ENCODE measurements around the gene JAGN1.
"Not testable (repeated sequence)": the region's sequence is repeated elsewhere in the genome, so short reads cannot be mapped to it uniquely, and the experiment has no call there.

The JAGN1 gene

DNA sequence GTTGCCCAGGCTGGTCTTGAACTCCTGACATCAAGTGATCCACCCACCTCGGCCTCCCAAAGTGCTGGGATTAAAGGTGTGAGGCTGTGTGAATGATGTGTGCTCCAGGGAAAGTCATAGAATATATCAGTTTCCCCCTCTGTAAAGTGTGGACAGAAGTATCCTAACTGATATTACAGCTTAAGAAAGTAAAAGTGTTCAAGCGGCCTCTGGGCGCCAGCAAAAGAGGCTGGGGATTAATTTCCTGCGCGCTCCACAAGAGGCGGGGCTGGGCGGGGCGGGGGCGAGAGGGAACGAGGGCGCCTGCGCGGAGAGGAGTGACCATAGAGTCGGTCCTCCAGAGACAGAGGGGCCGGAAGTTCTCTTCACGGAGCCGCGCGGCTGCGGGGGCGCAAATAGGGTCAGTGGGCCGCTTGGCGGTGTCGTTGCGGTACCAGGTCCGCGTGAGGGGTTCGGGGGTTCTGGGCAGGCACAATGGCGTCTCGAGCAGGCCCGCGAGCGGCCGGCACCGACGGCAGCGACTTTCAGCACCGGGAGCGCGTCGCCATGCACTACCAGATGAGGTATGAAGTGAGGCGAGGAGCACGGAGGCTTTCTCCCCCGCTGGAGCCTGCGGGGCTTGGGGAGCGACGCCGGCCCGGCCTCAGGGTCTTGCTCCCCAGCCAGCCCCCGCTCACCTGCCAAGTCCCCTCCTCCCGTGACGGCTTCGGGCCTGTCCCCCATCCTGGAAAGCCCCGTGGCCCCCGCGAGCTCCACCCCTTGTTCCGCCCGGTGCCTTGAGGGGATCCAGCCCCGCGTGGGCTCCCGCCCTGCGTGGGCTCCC lies at the start of gene JAGN1:
Gene JAGN1 (plus strand): TSS at position 362 of the 823 bp plus-strand sequence. CDS start 113 bp downstream, at position 475.
- Mint-ChIP-seq H3K27me3 (no peaks in the 10 kb centered on the region), H3K9me3 (no peaks in the 10 kb centered on the region), H3K4me1 (ENCODE audit: low read depth) (peaks cover 17% of the 10 kb centered on the region), H3K4me3 (peak within 1 kb of the TSS; percentile 93), H3K27ac (peak within 1 kb of the TSS; percentile 95), H3K36me3 (ENCODE audit: low read depth) (peaks cover 33% of the 10 kb centered on the region)
- intact Hi-C loops (cut with micrococcal nuclease): loop anchor here (2.0 kb wide), 1 partner anchor 24 kb away; no protein-coding TSS in a partner anchor

GRCh38 chr3:9841015-9841414 lies 49.4 kb upstream of the JAGN1 start:
- H3K4me1 Mint-ChIP-seq (ENCODE audit: low read depth): peaks cover 39% of the 10 kb centered on the region
- intact Hi-C loops (cut with micrococcal nuclease): loop anchor here (5.0 kb wide), 1 partner anchor 91 kb away; the partner anchor contains the start of gene CRELD1
- H3K9me3 Mint-ChIP-seq: no peaks in the 10 kb centered on the region
- H3K36me3 Mint-ChIP-seq (ENCODE audit: low read depth): peaks cover 75% of the 10 kb centered on the region
- no peak overlapping the region for H3K4me3 Mint-ChIP-seq
- no peaks in the 10 kb centered on the region for H3K27me3 Mint-ChIP-seq
- no peak overlapping the region for H3K27ac Mint-ChIP-seq

DNA sequence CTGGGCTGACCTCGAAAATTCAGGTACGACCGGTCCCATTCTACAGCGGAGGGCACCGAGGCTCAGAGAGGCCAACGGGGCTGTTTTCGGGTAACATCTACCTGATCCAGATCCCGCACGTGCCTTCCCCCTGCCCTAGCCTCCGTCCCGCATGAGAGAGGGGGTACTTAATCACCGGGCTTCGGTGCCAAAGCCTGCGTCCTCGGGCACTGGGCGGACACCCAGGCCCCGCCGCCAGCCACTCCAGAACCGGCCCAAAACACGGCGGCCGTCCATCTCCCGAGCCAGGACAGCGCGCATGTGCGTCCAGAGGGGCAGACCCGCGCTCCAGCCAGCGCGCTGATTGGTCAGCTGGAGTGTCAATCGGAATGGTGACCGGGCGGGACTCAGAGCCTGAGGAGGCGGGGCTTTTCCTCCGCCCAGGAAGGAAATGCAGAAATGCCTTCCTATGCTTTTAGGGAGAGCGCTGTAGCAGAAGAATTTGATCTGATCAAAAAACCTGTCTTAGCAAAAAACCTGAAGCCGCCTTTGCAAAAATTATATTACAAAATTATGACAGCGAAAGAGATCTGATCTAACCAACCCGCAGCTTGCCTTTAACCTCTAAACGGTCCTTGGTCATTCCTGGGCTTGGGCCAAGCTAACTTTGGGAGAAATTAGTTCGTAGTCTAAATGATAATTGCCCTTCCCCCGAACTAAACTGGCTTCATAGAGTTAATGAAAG lies 46.5 kb upstream of the JAGN1 start, which contains the start of gene RPUSD3:
Gene RPUSD3 (minus strand): TSS at position 294 of the 724 bp plus-strand sequence. CDS start 18 bp downstream, at position 276.
- peaks cover 48% of the 10 kb centered on the region for H3K36me3 Mint-ChIP-seq (ENCODE audit: low read depth)
- H3K27ac Mint-ChIP-seq: peak within 1 kb of the TSS; percentile 90
- H3K27me3 Mint-ChIP-seq: no peaks in the 10 kb centered on the region
- no peaks in the 10 kb centered on the region for H3K9me3 Mint-ChIP-seq
- H3K4me1 Mint-ChIP-seq (ENCODE audit: low read depth): peaks cover 31% of the 10 kb centered on the region
- peak within 1 kb of the TSS; percentile 99 for H3K4me3 Mint-ChIP-seq
- intact Hi-C loops (cut with micrococcal nuclease): loop anchor here (5.0 kb wide), 1 partner anchor 88 kb away; the partner anchor contains the start of gene CRELD1

DNA sequence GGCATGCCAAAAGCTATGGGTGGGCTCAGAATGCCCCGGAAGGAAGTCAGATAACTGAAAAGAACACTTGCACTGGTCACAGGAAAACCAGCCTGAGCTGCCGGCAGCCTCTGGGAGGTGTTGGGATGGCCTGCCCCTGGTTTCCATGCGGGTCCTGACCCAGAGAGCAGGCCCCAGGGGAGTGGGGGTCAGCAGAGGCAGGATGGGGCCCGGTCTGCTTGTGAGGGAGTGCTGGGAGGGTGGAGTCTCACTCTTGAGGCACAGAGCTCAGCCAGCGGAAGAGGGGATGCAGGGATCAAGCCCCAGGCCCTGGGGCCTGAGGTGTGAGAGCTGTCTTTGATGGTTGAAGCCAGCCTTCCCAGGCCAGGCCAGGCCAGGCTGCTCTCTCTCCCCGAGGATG lies 44.2 kb upstream of the JAGN1 start:
- Mint-ChIP-seq H3K27me3 (no peaks in the 10 kb centered on the region), H3K9me3 (no peaks in the 10 kb centered on the region), H3K36me3 (ENCODE audit: low read depth) (peaks cover 24% of the 10 kb centered on the region), H3K4me3 (no peak overlapping the region), H3K27ac (peak overlapping the region; percentile 34), H3K4me1 (ENCODE audit: low read depth) (peaks cover 31% of the 10 kb centered on the region)
- intact Hi-C loops (cut with micrococcal nuclease): loop anchor here (5.0 kb wide), 1 partner anchor 71 kb away; the partner anchor contains the start of gene IL17RC

DNA sequence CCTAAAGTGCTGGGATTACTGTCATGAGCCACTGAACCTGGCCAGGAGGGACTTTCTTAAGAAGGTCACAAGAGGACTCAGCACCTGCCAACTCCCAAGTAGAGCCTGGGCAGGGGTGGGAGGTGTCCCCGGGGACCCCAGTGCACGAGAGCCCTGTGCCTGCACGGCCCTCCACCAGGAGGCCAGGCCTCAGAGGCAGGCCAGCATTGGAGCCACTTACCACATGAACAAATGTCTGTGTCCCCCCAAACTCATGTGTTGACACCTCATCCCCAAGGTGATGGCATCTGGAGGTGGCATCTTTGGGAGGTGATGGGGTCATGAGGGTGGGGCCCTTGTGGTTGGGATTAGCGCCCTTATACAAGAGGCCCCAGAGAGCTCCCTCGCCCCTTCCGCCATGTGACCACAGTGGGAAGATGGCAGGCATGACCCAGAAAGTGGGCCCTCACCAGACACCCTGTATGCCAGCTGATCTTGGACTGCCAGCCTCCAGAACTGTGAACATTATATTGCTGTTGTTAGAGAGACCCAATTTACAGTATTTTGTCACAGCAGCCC lies 43.4 kb upstream of the JAGN1 start:
- Mint-ChIP-seq H3K9me3 (no peaks in the 10 kb centered on the region), H3K27me3 (peaks cover 3% of the 10 kb centered on the region), H3K27ac (no peak overlapping the region), H3K36me3 (ENCODE audit: low read depth) (peaks cover 16% of the 10 kb centered on the region), H3K4me1 (ENCODE audit: low read depth) (peaks cover 28% of the 10 kb centered on the region), H3K4me3 (no peak overlapping the region)
- intact Hi-C loops (cut with micrococcal nuclease): loop anchor here (5.0 kb wide), 1 partner anchor 70 kb away; the partner anchor contains the start of gene IL17RC

DNA sequence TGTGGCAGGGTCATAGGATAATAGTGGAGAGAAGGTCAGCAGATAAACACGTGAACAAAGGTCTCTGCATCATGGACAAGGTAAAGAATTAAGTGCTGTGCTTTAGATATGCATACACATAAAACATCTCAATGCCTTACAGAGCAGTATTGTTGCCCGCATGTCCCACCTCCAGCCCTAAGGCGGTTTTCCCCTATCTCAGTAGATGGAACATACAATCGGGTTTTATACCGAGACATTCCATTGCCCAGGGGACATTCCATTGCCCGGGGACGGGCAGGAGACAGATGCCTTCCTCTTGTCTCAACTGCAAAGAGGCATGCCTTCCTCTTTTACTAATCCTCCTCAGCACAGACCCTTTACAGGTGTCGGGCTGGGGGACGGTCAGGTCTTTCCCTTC lies 42.5 kb upstream of the JAGN1 start:
- not testable (repeated sequence) for H3K36me3 Mint-ChIP-seq (ENCODE audit: low read depth); H3K4me3 Mint-ChIP-seq; H3K27me3 Mint-ChIP-seq; H3K27ac Mint-ChIP-seq; H3K9me3 Mint-ChIP-seq
- peaks cover 19% of the 10 kb centered on the region for H3K4me1 Mint-ChIP-seq (ENCODE audit: low read depth)
- intact Hi-C loops (cut with micrococcal nuclease): loop anchor here (5.0 kb wide), 1 partner anchor 69 kb away; the partner anchor contains the start of gene IL17RC

DNA sequence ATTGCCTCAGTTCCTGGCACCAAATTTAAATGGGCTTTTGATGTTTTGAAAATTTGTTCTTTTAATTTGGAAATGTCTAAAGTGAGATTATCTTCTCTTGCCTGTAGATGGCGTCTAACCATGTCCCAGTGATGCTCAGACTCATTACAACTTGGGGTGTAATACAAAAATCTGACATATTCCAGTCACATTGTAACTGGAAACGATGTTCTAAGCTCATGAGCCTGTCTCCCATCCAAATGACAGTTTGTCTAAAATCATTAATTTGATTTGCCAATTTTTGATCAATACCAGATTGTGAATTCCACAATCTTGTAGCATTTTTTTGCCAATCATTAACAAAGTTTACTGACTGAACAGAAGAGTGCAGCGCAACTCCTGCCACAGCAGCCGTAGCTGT lies 41.5 kb upstream of the JAGN1 start:
- not testable (repeated sequence) for H3K27me3 Mint-ChIP-seq; H3K9me3 Mint-ChIP-seq; H3K4me3 Mint-ChIP-seq; H3K36me3 Mint-ChIP-seq (ENCODE audit: low read depth)
- Mint-ChIP-seq H3K27ac (peak overlapping the region; percentile 32), H3K4me1 (ENCODE audit: low read depth) (peaks cover 10% of the 10 kb centered on the region)
- intact Hi-C loops (cut with micrococcal nuclease): loop anchor here (5.0 kb wide), 1 partner anchor 68 kb away; the partner anchor contains the start of gene IL17RC

DNA sequence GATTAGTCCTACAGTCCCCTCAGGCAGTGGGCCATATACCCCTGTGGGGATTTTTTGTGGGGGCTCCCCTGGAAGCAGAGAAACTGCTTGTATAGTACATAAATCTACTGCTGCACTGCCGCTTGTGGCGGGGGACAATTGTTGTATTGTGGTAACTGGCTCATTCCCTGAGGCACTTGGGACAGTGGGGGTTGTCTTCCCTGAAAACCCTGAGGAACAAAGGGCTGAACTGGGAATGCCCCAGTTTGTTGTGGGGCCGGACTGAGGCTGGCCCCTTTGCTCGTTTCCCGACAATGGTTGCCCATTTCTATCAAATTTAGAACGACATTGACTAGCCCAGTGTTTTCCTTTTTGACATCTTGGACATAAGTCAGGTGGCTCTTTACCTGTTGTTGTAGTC lies 39.0 kb upstream of the JAGN1 start:
- H3K36me3 Mint-ChIP-seq (ENCODE audit: low read depth); H3K4me3 Mint-ChIP-seq; H3K9me3 Mint-ChIP-seq; H3K27ac Mint-ChIP-seq; H3K27me3 Mint-ChIP-seq; intact Hi-C loops (cut with micrococcal nuclease); H3K4me1 Mint-ChIP-seq (ENCODE audit: low read depth): not testable (repeated sequence)

- H3K27me3 Mint-ChIP-seq; H3K4me1 Mint-ChIP-seq (ENCODE audit: low read depth); H3K27ac Mint-ChIP-seq; H3K36me3 Mint-ChIP-seq (ENCODE audit: low read depth); H3K9me3 Mint-ChIP-seq; H3K4me3 Mint-ChIP-seq; intact Hi-C loops (cut with micrococcal nuclease): not testable (repeated sequence)
These were observed 38.5 kb upstream of the JAGN1 start for GRCh38 chr3:9851926-9852325.

- H3K27ac Mint-ChIP-seq: no peak overlapping the region
- no peaks in the 10 kb centered on the region for H3K36me3 Mint-ChIP-seq (ENCODE audit: low read depth)
- no peak overlapping the region for H3K4me3 Mint-ChIP-seq
- no peaks in the 10 kb centered on the region for H3K9me3 Mint-ChIP-seq
- H3K4me1 Mint-ChIP-seq (ENCODE audit: low read depth): peaks cover 4% of the 10 kb centered on the region
- intact Hi-C loops (cut with micrococcal nuclease): no loop called here
- H3K27me3 Mint-ChIP-seq: peaks cover 3% of the 10 kb centered on the region
These were observed 37.9 kb upstream of the JAGN1 start for GRCh38 chr3:9852528-9852927.

GRCh38 chr3:9854291-9854940 lies 36.0 kb upstream of the JAGN1 start:
- H3K4me3 Mint-ChIP-seq; H3K4me1 Mint-ChIP-seq (ENCODE audit: low read depth); intact Hi-C loops (cut with micrococcal nuclease); H3K27ac Mint-ChIP-seq; H3K9me3 Mint-ChIP-seq; H3K27me3 Mint-ChIP-seq; H3K36me3 Mint-ChIP-seq (ENCODE audit: low read depth): not testable (repeated sequence)

GRCh38 chr3:9855594-9855993 lies 34.8 kb upstream of the JAGN1 start:
- Mint-ChIP-seq H3K27me3 (peaks cover 3% of the 10 kb centered on the region), H3K9me3 (no peaks in the 10 kb centered on the region), H3K27ac (no peak overlapping the region), H3K36me3 (ENCODE audit: low read depth) (no peaks in the 10 kb centered on the region), H3K4me1 (ENCODE audit: low read depth) (peaks cover 5% of the 10 kb centered on the region), H3K4me3 (no peak overlapping the region)
- intact Hi-C loops (cut with micrococcal nuclease): no loop called here

- intact Hi-C loops (cut with micrococcal nuclease): no loop called here
- H3K9me3 Mint-ChIP-seq: no peaks in the 10 kb centered on the region
These were observed 30.8 kb upstream of the JAGN1 start for GRCh38 chr3:9859530-9860025.

More at GRCh38 chr3:9859530-9860025, 30.8 kb upstream of the JAGN1 start:
- peaks cover 28% of the 10 kb centered on the region for H3K4me1 Mint-ChIP-seq (ENCODE audit: low read depth)
- H3K36me3 Mint-ChIP-seq (ENCODE audit: low read depth): no peaks in the 10 kb centered on the region
- H3K27ac Mint-ChIP-seq: no peak overlapping the region
- no peak overlapping the region for H3K4me3 Mint-ChIP-seq
- H3K27me3 Mint-ChIP-seq: peaks cover 8% of the 10 kb centered on the region

All from dendritic cell treated with granulocyte-macrophage colony-stimulating factor and Interleukin-4, amounts not matched to agents 40 ng/mL and 50 ng/mL, for 4 days (primary cell).